ENCODE measurements around the gene PSMB5. TPM values are rescaled to one million over a fixed set of nuclear protein-coding genes. Genes with fewer than 3 reads are reported as not detected.
"Not testable (repeated sequence)": the region's sequence is repeated elsewhere in the genome, so short reads cannot be mapped to it uniquely, and the experiment has no call there.

The PSMB5 gene
- polyA plus RNA-seq, 1 experiment, result 304 TPM

- no peak overlapping the region for H3K4me3 ChIP-seq (ENCODE audit: low read depth, low read length)
- ChIA-PET CTCF (interaction anchor here (3.5 kb wide), 1 partner anchor 38 kb away, joined by 8 read pairs; no protein-coding TSS in a partner anchor), POLR2A (no interaction called here)
- no peaks in the 10 kb centered on the region for H3K27me3 ChIP-seq (ENCODE audit: control insufficient read depth, insufficient read depth, low read length)
- H3K36me3 ChIP-seq (ENCODE audit: control insufficient read depth, insufficient read depth, low read length), result no peaks in the 10 kb centered on the region
- no peak for TF ChIP-seq CTCF (IDR thresholded peaks at IDR 0.05; ENCODE audit: insufficient read depth, low read depth, low read length)
- no peak for DNase-seq (ENCODE audit: low read depth)
Observed at GRCh38 chr14:23020143-23021128, 14.3 kb downstream of the PSMB5 start.

GRCh38 chr14:23018107-23018506 lies 16.6 kb downstream of the PSMB5 start:
- H3K27me3 ChIP-seq (ENCODE audit: control insufficient read depth, insufficient read depth, low read length), result no peaks in the 10 kb centered on the region
- no peak for TF ChIP-seq CTCF (IDR thresholded peaks at IDR 0.05; ENCODE audit: insufficient read depth, low read depth, low read length)
- H3K36me3 ChIP-seq (ENCODE audit: control insufficient read depth, insufficient read depth, low read length), result no peaks in the 10 kb centered on the region
- CTCF ChIA-PET, result interaction anchor here (0.8 kb wide), 1 partner anchor 25 kb away, joined by 3 read pairs; no protein-coding TSS in a partner anchor
- POLR2A ChIA-PET, result no interaction called here
- no peak overlapping the region for H3K4me3 ChIP-seq (ENCODE audit: low read depth, low read length)
- DNase-seq (ENCODE audit: low read depth), result no peak

GRCh38 chr14:23017091-23017490 lies 17.6 kb downstream of the PSMB5 start:
- H3K36me3 ChIP-seq (ENCODE audit: control insufficient read depth, insufficient read depth, low read length), result no peaks in the 10 kb centered on the region
- no peak overlapping the region for H3K4me3 ChIP-seq (ENCODE audit: low read depth, low read length)
- CTCF ChIA-PET, result interaction anchor here (0.6 to 1.2 kb wide), 2 partner anchors 23 to 35 kb away, joined by 3 to 4 read pairs; no protein-coding TSS in a partner anchor
- POLR2A ChIA-PET, result no interaction called here
- no peak for DNase-seq (ENCODE audit: low read depth)
- TF ChIP-seq CTCF (IDR thresholded peaks at IDR 0.05; ENCODE audit: insufficient read depth, low read depth, low read length), result no peak
- H3K27me3 ChIP-seq (ENCODE audit: control insufficient read depth, insufficient read depth, low read length), result no peaks in the 10 kb centered on the region

GRCh38 chr14:23015618-23016017 lies 19.1 kb downstream of the PSMB5 start:
- no peaks in the 10 kb centered on the region for H3K36me3 ChIP-seq (ENCODE audit: control insufficient read depth, insufficient read depth, low read length)
- ChIA-PET POLR2A (no interaction called here), CTCF (interaction anchor here (0.9 to 1.8 kb wide), 2 partner anchors 9 to 29 kb away, joined by 3 to 7 read pairs; no protein-coding TSS in a partner anchor)
- no peak for DNase-seq (ENCODE audit: low read depth)
- no peak overlapping the region for H3K4me3 ChIP-seq (ENCODE audit: low read depth, low read length)
- no peak for TF ChIP-seq CTCF (IDR thresholded peaks at IDR 0.05; ENCODE audit: insufficient read depth, low read depth, low read length)
- no peaks in the 10 kb centered on the region for H3K27me3 ChIP-seq (ENCODE audit: control insufficient read depth, insufficient read depth, low read length)

- CTCF ChIA-PET, result interaction anchor here (0.9 to 4.0 kb wide), 3 partner anchors 14 to 55 kb away, joined by 3 to 15 read pairs (median 5); no protein-coding TSS in a partner anchor
- H3K36me3 ChIP-seq (ENCODE audit: control insufficient read depth, insufficient read depth, low read length); DNase-seq (ENCODE audit: low read depth); POLR2A ChIA-PET; H3K27me3 ChIP-seq (ENCODE audit: control insufficient read depth, insufficient read depth, low read length); H3K4me3 ChIP-seq (ENCODE audit: low read depth, low read length): not testable (repeated sequence)
Observed at GRCh38 chr14:23013749-23014054, 21.0 kb downstream of the PSMB5 start.
